IMR-90 (cell line): ENCODE results near the gene NELFE. TPM values are rescaled to one million over a fixed set of nuclear protein-coding genes. Genes with fewer than 3 reads are reported as not detected.

ENCODE experiments used
- ATAC-seq: fragments of 200-7000 bp; cut with Tn5 transposase; 2 replicates; pipeline ENCODE4 v1.9.1; 2020; ENCODE audit warnings: low read depth, mild to moderate bottlenecking, moderate library complexity
- BruUV-seq: library from RNA; stranded (reverse); fragments of 400-500 nt; replicated peaks from 2 replicates; lab custom pipeline; 2021; lab: Mats Ljungman, UMichigan
- CTCF ChIA-PET: fragments of 300-600 bp; formaldehyde crosslinking; extraction: SDS; loops from one replicate; lab custom pipeline; 2021; ENCODE audit warnings: antibody characterized with exemption; lab: Yijun Ruan, JAX
- POLR2A ChIA-PET: fragments of 300-600 bp; sonication (Branson Sonifier 250); formaldehyde crosslinking; loops from one replicate; lab custom pipeline; 2022; ENCODE audit warnings: antibody characterized with exemption; ENCODE audit not compliant: unreplicated experiment; lab: Charles Lee
- DNase-seq: peaks from one replicate; pipeline ENCODE4 v3.0.0; 2013
- H2AFZ ChIP-seq: replicated peaks from 2 replicates; pipeline ENCODE3; 2013; ENCODE audit warnings: low read length, mild to moderate bottlenecking; ENCODE audit not compliant: poor library complexity
- H2AK5ac ChIP-seq: 2 replicates; pipeline ENCODE4 v1.6.1; 2013; ENCODE audit warnings: low read depth, low read length, inconsistent platforms
- H2AK9ac ChIP-seq: replicated peaks from 2 replicates; pipeline ENCODE3; 2013; ENCODE audit warnings: mild to moderate bottlenecking, low read depth, low read length, moderate library complexity; ENCODE audit not compliant: poor library complexity
- H2BK120ac ChIP-seq: 2 replicates; pipeline ENCODE4 v1.6.1; 2013; ENCODE audit warnings: low read depth, low read length, inconsistent platforms
- H2BK15ac ChIP-seq: 3 replicates; pipeline ENCODE4 v1.6.1; 2013; ENCODE audit warnings: low read depth, low read length, inconsistent platforms
- H2BK20ac ChIP-seq: 2 replicates; pipeline ENCODE4 v1.6.1; 2013; ENCODE audit warnings: low read depth, mild to moderate bottlenecking, inconsistent platforms, low read length, moderate library complexity
- H2BK5ac ChIP-seq: 2 replicates; pipeline ENCODE4 v1.6.1; 2013; ENCODE audit warnings: mild to moderate bottlenecking, low read depth, low read length, inconsistent platforms; ENCODE audit not compliant: poor library complexity, severe bottlenecking
- H3K14ac ChIP-seq: replicated peaks from 2 replicates; pipeline ENCODE4 v1.6.1; 2013; ENCODE audit warnings: low read depth, low read length, inconsistent platforms
- H3K18ac ChIP-seq: 2 replicates; pipeline ENCODE4 v1.6.1; 2013; ENCODE audit warnings: low read depth, low read length, control low read depth
- H3K23ac ChIP-seq: 2 replicates; pipeline ENCODE4 v1.6.1; 2013; ENCODE audit warnings: low read depth, low read length, inconsistent platforms
- H3K27ac ChIP-seq: 2 replicates; pipeline ENCODE4 v1.5.1; 2013; ENCODE audit warnings: mild to moderate bottlenecking, control low read depth, low read length; ENCODE audit not compliant: insufficient read depth
- H3K27me3 ChIP-seq: 2 replicates; pipeline ENCODE4 v1.6.1; 2013; ENCODE audit warnings: low read length; ENCODE audit not compliant: control insufficient read depth, insufficient read depth
- H3K36me3 ChIP-seq: 2 replicates; pipeline ENCODE4 v1.6.1; 2013; ENCODE audit warnings: low read length, mixed read lengths; ENCODE audit not compliant: control insufficient read depth, insufficient read depth
- H3K4ac ChIP-seq: 2 replicates; pipeline ENCODE4 v1.6.1; 2013; ENCODE audit warnings: low read depth, low read length, inconsistent platforms
- H3K4me1 ChIP-seq: 2 replicates; pipeline ENCODE4 v1.6.1; 2013; ENCODE audit warnings: low read length, mixed read lengths; ENCODE audit not compliant: control insufficient read depth, insufficient read depth
- H3K4me2 ChIP-seq: 2 replicates; pipeline ENCODE4 v1.6.1; 2013; ENCODE audit warnings: low read depth, mild to moderate bottlenecking, control low read depth, low read length, moderate library complexity
- H3K4me3 ChIP-seq: 2 replicates; pipeline ENCODE4 v1.5.1; 2013; ENCODE audit warnings: low read depth, mild to moderate bottlenecking, control low read depth, low read length, moderate library complexity; ENCODE audit not compliant: insufficient read depth
- H3K56ac ChIP-seq: 2 replicates; pipeline ENCODE4 v1.6.1; 2013; ENCODE audit warnings: low read length, inconsistent platforms; ENCODE audit not compliant: insufficient read depth; ENCODE audit errors: extremely low read depth
- H3K79me1 ChIP-seq, 2 experiments: 2 replicates each; pipeline ENCODE4 v1.6.1; 2013; ENCODE audit warnings: low read length in 2 of 2, inconsistent platforms in 1 of 2, low read depth in 1 of 2
- H3K9ac ChIP-seq: 2 replicates; pipeline ENCODE4 v1.6.1; 2013; ENCODE audit warnings: low read depth, low read length, control low read depth
- H3K9me1 ChIP-seq: 2 replicates; pipeline ENCODE4 v1.6.1; 2013; ENCODE audit warnings: low read length, inconsistent platforms; ENCODE audit not compliant: insufficient read depth
- H3K9me3 ChIP-seq: 2 replicates; pipeline ENCODE4 v1.6.1; 2013; ENCODE audit warnings: low read length; ENCODE audit not compliant: control insufficient read depth, insufficient read depth
- H4K20me1 ChIP-seq: 2 replicates; pipeline ENCODE4 v1.6.1; 2013; ENCODE audit warnings: low read length, inconsistent platforms; ENCODE audit not compliant: insufficient read depth
- H4K5ac ChIP-seq: 2 replicates; pipeline ENCODE4 v1.6.1; 2013; ENCODE audit warnings: mild to moderate bottlenecking, low read depth, low read length, control low read depth
- H4K8ac ChIP-seq, 2 experiments: 2 replicates each; pipeline ENCODE4 v1.6.1; 2013; ENCODE audit warnings: low read depth in 2 of 2, low read length in 2 of 2, control low read depth in 1 of 2, inconsistent platforms in 1 of 2
- H4K91ac ChIP-seq: 2 replicates; pipeline ENCODE4 v1.6.1; 2013; ENCODE audit warnings: low read depth, low read length, inconsistent platforms; ENCODE audit not compliant: insufficient read depth
- CTCF ChIP-seq: conservative IDR thresholded peaks from 2 replicates; pipeline ENCODE4 v1.5.1; 2012; ENCODE audit warnings: mild to moderate bottlenecking, low read depth, low read length, improper control_type of control experiment
- ELK1 ChIP-seq: fragments of 150-350 bp; IDR thresholded peaks from 2 replicates; pipeline ENCODE4 v1.6.1; 2016; ENCODE audit warnings: low read depth, mild to moderate bottlenecking, low read length, moderate library complexity, borderline replicate concordance
- MAZ ChIP-seq: IDR thresholded peaks from 2 replicates; pipeline ENCODE4 v1.6.1; 2012; ENCODE audit warnings: low read depth, mild to moderate bottlenecking, low read length, improper control_type of control experiment, moderate library complexity, borderline replicate concordance
- SMC3 ChIP-seq: fragments of 150-350 bp; IDR thresholded peaks from 2 replicates; pipeline ENCODE4 v1.6.1; 2016; ENCODE audit warnings: low read depth, mild to moderate bottlenecking, antibody characterized with exemption, low read length, moderate library complexity
- WGBS, 2 experiments: methylation state at CpG; one replicate each; pipeline versions ENCODE4 v1.1.5 to v1.1.7; 2013; ENCODE audit warnings: missing lambda C conversion rate in 2 of 2; ENCODE audit not compliant: insufficient read length in 1 of 2; ENCODE audit errors: extremely low coverage in 2 of 2; 5-methylcytosine and 5-hydroxymethylcytosine counted together
- dilution Hi-C: fragments of 300-500 bp; cut with HindIII; formaldehyde crosslinking; loops from one replicate; pipeline ENCODE4 v1.14.3; 2018; ENCODE audit warnings: low sequenced_read_pairs; ENCODE audit not compliant: unreplicated experiment
- in situ Hi-C: fragments of 300-500 bp; cut with MboI; formaldehyde crosslinking; loops from 3 replicates; pipeline ENCODE4 v1.14.3; 2019; ENCODE audit warnings: low sequenced_read_pairs, inconsistent platforms, mixed read lengths
- intact Hi-C: fragments of 100-400 bp; cut with micrococcal nuclease; formaldehyde crosslinking; loops from 2 replicates; pipeline ENCODE4 v1.10.0; 2022
- polyA plus RNA-seq, 3 experiments: library from polyadenylated mRNA; depleted of rRNA; stranded (reverse); fragments of >200 nt; gene quantifications; 2 replicates each; pipeline ENCODE4 v1.2.3, GENCODE V29; 2012; ENCODE audit warnings: low replicate concordance in 1 of 3
- total RNA-seq: library from RNA; depleted of rRNA; stranded (reverse); fragments of >200 nt; gene quantifications from 2 replicates; pipeline ENCODE4 v1.2.3, GENCODE V29; 2012

The NELFE gene
- total and polyA plus RNA-seq, 2 of the 4 experiments (the other 2 are of a cell fraction), result 63.6 to 76.0 TPM

DNA sequence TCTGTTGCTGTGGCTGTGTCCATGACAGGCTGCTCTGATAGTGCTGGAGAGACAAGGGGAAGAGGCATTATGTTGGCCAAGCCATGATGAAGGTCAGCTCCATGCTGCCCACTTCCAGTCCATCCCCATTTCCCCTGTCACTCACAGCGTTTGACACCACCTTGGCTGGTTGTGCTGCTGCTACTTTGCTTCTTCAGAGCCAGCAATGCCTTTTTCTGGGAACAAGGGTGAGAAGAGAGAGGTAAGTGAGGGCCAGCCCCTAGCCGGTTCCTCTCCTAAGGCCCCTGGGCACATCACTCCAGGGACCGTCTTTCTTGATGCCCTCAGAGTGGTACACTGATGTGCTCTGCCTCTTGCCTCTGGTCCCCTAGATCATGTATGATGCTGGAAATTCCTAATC lies 2.0 kb downstream of the NELFE start:
- POLR2A ChIA-PET, result no interaction called here

More for the DNA sequence above, 2.0 kb downstream of the NELFE start:
- Histone ChIP-seq H4K8ac (no peak overlapping the region), H3K9me3 (no peaks in the 10 kb centered on the region), H2BK20ac (no peak overlapping the region), H2BK120ac (no peak overlapping the region), H4K5ac (no peak overlapping the region), H3K27me3 (no peaks in the 10 kb centered on the region), H2BK5ac (no peak overlapping the region), H2BK15ac (no peak overlapping the region), H3K4ac (no peak overlapping the region), H3K27ac (no peak overlapping the region), H3K4me3 (no peak overlapping the region), H2AK5ac (no peak overlapping the region), H3K79me1 (peaks cover 33 to 43% of the 10 kb centered on the region in 2 experiments), H4K20me1 (0 out of 2 replicates have a peak, but pooled peaks cover 5% of the 10 kb centered on the region), H3K14ac (no peak overlapping the region), H3K56ac (no peak overlapping the region), H3K36me3 (peaks cover 48% of the 10 kb centered on the region), H3K23ac (no peak overlapping the region), H3K9me1 (peaks cover 12% of the 10 kb centered on the region), H3K9ac (no peak overlapping the region), H3K4me2 (no peak overlapping the region), H2AFZ (no peak overlapping the region), H3K4me1 (peaks cover 7% of the 10 kb centered on the region; the same call in 1 of the 2 replicates), H2AK9ac (no peak overlapping the region), H3K18ac (no peak overlapping the region), H4K91ac (no peak overlapping the region)
- no CpG with 5 or more reads among the region's 3 CpGs for WGBS, 2 experiments
- no peak for TF ChIP-seq ELK1
- TF ChIP-seq SMC3, result no peak
- TF ChIP-seq MAZ, result no peak
- no peak for TF ChIP-seq CTCF
- CTCF ChIA-PET, result no interaction called here
- in situ Hi-C loops, result no loop called here
- intact Hi-C loops, result loop anchor here (5.0 kb wide), 1 partner anchor 156 kb away; no protein-coding TSS in a partner anchor
- dilution Hi-C loops, result no loop called here
- no TSS peak for BruUV-seq
- ATAC-seq, result no peak
- no peak for DNase-seq
